ENCODE measurements around the gene CEP164. TPM values are rescaled to one million over a fixed set of nuclear protein-coding genes. Genes with fewer than 3 reads are reported as not detected.

The CEP164 gene
- total RNA-seq, 2 experiments from 2014 or later = 41.4 to 45.6 TPM

DNA sequence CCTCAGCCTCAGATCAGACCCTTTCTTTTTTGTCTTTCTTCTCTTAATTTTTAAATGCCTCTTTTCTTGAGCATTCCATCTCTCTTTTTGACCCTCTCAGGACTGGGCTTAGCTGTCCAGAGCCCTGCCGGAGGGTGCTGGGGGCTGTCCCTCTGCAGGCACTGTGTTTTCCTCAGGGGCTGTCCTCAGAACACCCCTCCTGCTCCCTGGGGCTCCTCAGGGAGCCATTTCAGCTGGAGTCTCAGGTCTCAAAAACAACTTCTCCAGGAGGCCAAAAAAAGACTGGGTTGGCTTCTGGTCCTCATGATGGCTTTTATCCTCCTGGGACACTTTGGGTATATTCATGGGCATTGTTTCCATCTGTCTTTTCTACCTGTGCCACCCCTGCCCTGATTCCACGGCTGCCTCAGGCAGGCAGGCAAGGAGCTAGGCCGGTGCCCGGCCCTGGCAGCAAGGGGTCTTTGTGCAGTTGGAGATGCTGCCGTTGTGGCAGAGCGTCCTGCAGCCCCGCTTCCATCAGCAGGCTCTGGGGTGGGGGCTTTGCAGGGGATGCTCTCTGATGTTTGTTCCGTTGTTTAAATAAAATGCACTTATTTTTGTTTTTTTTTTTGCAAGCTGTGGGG, 85.1 kb downstream of the CEP164 start:
- Mint-ChIP-seq H3K27me3 (no peaks in the 10 kb centered on the region), H3K4me1 (no peaks in the 10 kb centered on the region), H3K4me3 (no peak overlapping the region), H3K27ac (no peak overlapping the region), H3K36me3 (ENCODE audit: low read depth) (peaks cover 15% of the 10 kb centered on the region), H3K9me3 (no peaks in the 10 kb centered on the region)
- POLR2A ChIA-PET = no interaction called here
- DNase-seq = no peak
- CTCF ChIA-PET = interaction anchor here (0.8 to 5.5 kb wide), 2 partner anchors 13 to 14 kb away, joined by 3 to 29 read pairs; no protein-coding TSS in a partner anchor

- H3K36me3 Mint-ChIP-seq (ENCODE audit: low read depth) = peaks cover 8% of the 10 kb centered on the region
- no peaks in the 10 kb centered on the region for H3K4me1 Mint-ChIP-seq
- DNase-seq = no peak
- no peaks in the 10 kb centered on the region for H3K27me3 Mint-ChIP-seq
- ChIA-PET CTCF (interaction anchor here (5.5 kb wide), 1 partner anchor 12 kb away, joined by 29 read pairs; no protein-coding TSS in a partner anchor), POLR2A (no interaction called here)
- H3K4me3 Mint-ChIP-seq = no peak overlapping the region
- H3K9me3 Mint-ChIP-seq = no peaks in the 10 kb centered on the region
- no peak overlapping the region for H3K27ac Mint-ChIP-seq
Observed at GRCh38 chr11:117413616-117414015, 86.0 kb downstream of the CEP164 start.

- ChIA-PET CTCF (interaction anchor here (5.5 kb wide), 1 partner anchor 11 kb away, joined by 29 read pairs; no protein-coding TSS in a partner anchor), POLR2A (no interaction called here)
- H3K4me3 Mint-ChIP-seq = no peak overlapping the region
- H3K4me1 Mint-ChIP-seq = no peaks in the 10 kb centered on the region
- peaks cover 2% of the 10 kb centered on the region for H3K36me3 Mint-ChIP-seq (ENCODE audit: low read depth)
- H3K27me3 Mint-ChIP-seq = no peaks in the 10 kb centered on the region
- no peak overlapping the region for H3K27ac Mint-ChIP-seq
- DNase-seq = no peak
- H3K9me3 Mint-ChIP-seq = no peaks in the 10 kb centered on the region
Observed at GRCh38 chr11:117414724-117415123, 87.1 kb downstream of the CEP164 start.

DNA sequence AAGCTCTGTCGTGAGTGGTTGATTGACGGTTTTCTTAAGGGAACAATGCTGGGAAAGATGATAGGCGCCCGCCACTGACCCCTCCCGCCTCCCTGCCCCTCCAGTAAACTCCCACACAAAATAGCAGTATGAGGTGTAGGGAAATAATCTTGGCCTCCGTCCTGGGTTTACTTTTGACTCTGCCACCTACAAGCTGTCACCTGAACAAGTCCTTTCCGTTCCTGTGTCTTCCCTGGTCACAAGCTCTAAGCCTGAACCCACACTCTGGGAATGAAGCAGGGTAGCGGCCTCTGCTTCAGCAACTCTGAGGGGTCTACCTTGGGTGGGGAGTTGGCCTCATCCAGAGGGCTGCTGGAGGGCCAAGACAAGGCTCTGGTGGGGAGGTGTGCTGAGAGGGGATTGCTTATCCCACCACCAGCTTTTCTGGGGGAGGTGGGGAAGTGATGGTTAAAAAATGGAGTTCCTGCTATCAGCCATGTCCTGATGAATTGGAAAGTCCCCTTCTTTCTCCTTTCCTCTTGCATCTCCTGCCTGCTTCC, 87.8 kb downstream of the CEP164 start:
- Mint-ChIP-seq H3K4me1 (no peaks in the 10 kb centered on the region), H3K9me3 (no peaks in the 10 kb centered on the region), H3K27ac (no peak overlapping the region), H3K4me3 (no peak overlapping the region), H3K27me3 (no peaks in the 10 kb centered on the region), H3K36me3 (ENCODE audit: low read depth) (peaks cover 2% of the 10 kb centered on the region)
- POLR2A ChIA-PET = interaction anchor here (1.2 to 1.5 kb wide), 2 partner anchors 11 to 13 kb away, joined by 3 read pairs; no protein-coding TSS in a partner anchor
- no peak for DNase-seq
- CTCF ChIA-PET = interaction anchor here (5.5 kb wide), 1 partner anchor 11 kb away, joined by 29 read pairs; no protein-coding TSS in a partner anchor

DNA sequence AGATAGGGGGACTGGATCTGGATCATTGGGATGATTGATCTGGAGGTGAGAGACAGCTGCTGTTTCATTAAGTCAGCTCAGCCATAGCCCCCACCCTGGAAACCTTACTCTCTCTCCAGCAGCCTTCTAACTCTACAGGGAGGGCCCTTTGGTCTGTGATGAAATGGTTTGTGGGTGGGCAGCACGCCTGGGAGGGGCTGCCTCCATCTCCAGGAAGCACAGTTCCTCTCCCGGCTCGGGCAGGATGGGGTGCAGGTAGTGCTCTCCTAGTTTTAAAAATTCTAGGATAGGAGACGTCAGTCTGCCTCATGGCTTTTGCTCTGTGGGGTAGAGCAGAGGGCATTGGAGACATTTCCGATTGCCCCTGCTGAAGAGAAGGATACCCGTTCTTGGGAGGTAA, 89.7 kb downstream of the CEP164 start:
- no peak overlapping the region for H3K27ac Mint-ChIP-seq

DNA sequence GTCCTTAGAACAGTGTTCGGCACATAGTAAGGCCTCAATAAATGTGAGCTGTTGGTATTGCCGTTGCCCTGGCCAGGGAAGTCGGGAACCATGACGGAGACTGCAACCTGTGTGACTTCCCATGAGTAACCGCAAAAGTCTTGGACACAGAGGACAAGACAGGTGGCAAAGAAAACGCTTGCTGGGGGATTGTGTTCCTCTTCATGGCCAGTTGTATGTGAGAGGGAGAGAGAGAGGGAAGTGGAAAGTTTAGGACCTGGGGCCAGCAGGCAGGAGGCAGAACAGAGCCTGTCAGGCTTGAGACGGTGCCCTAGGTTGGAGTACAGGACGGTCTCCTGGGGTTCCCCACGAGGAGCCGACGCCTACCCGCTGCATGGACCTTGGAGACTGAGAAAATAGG, 90.2 kb downstream of the CEP164 start:
- Mint-ChIP-seq H3K4me3 (no peak overlapping the region), H3K4me1 (no peaks in the 10 kb centered on the region), H3K27me3 (peaks cover 2% of the 10 kb centered on the region), H3K9me3 (no peaks in the 10 kb centered on the region), H3K36me3 (ENCODE audit: low read depth) (peaks cover 2% of the 10 kb centered on the region), H3K27ac (no peak overlapping the region)
- ChIA-PET CTCF (interaction anchor here (5.5 kb wide), 1 partner anchor 8 kb away, joined by 29 read pairs; no protein-coding TSS in a partner anchor), POLR2A (no interaction called here)
- DNase-seq = no peak

More for the DNA sequence above, 89.7 kb downstream of the CEP164 start:
- H3K36me3 Mint-ChIP-seq (ENCODE audit: low read depth) = peaks cover 2% of the 10 kb centered on the region
- H3K4me3 Mint-ChIP-seq = no peak overlapping the region
- peaks cover 2% of the 10 kb centered on the region for H3K27me3 Mint-ChIP-seq
- H3K4me1 Mint-ChIP-seq = no peaks in the 10 kb centered on the region
- no peaks in the 10 kb centered on the region for H3K9me3 Mint-ChIP-seq
- POLR2A ChIA-PET = no interaction called here
- DNase-seq = no peak
- CTCF ChIA-PET = interaction anchor here (5.5 kb wide), 1 partner anchor 9 kb away, joined by 29 read pairs; no protein-coding TSS in a partner anchor

GRCh38 chr11:117418737-117419481, 91.3 kb downstream of the CEP164 start:
- no peak overlapping the region for H3K27ac Mint-ChIP-seq
- DNase-seq = no peak
- POLR2A ChIA-PET = no interaction called here
- CTCF ChIA-PET = no interaction called here
- peaks cover 8% of the 10 kb centered on the region for H3K27me3 Mint-ChIP-seq
- H3K4me3 Mint-ChIP-seq = no peak overlapping the region
- no peaks in the 10 kb centered on the region for H3K36me3 Mint-ChIP-seq (ENCODE audit: low read depth)
- H3K9me3 Mint-ChIP-seq = no peaks in the 10 kb centered on the region
- no peaks in the 10 kb centered on the region for H3K4me1 Mint-ChIP-seq

DNA sequence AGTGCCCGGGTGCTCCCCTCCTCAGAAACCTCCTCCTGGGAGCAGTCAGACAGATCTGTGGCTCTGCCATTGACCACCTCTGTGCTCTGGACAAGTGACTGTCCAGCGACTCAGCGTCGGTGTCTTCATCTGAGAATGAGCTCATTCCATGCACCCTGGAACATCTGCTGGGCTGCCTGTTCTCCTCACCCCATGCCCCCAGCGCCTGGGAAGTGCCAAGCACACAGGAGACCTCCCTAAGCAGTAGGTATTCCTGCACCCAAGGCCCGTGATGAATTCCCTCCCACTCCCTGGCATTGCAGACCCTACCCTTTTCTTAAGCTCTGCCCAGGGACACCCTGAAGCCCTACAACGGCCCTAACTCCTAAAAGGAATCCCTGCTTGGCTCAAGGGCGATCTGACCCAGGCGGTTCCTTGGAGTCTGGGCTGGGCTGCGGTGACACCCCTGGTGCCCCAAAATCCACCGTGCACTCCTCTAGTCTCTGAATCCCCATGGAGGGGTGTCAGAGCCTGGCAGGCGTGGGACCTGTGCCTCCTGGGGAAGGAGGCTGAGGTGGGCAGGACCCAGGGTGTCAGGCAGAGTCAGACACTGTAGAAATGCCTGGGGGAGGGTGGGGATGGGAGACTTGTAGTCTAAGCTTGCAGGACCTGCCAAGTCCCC, 92.0 kb downstream of the CEP164 start:
- ChIA-PET POLR2A (no interaction called here), CTCF (no interaction called here)
- no peak overlapping the region for H3K4me3 Mint-ChIP-seq
- DNase-seq = no peak
- H3K4me1 Mint-ChIP-seq = no peaks in the 10 kb centered on the region
- H3K27ac Mint-ChIP-seq = no peak overlapping the region
- H3K27me3 Mint-ChIP-seq = peaks cover 9% of the 10 kb centered on the region
- H3K9me3 Mint-ChIP-seq = no peaks in the 10 kb centered on the region
- H3K36me3 Mint-ChIP-seq (ENCODE audit: low read depth) = no peaks in the 10 kb centered on the region

- Mint-ChIP-seq H3K4me3 (no peak overlapping the region), H3K36me3 (ENCODE audit: low read depth) (no peaks in the 10 kb centered on the region), H3K9me3 (no peaks in the 10 kb centered on the region), H3K4me1 (no peaks in the 10 kb centered on the region), H3K27me3 (peaks cover 9% of the 10 kb centered on the region), H3K27ac (no peak overlapping the region)
- CTCF ChIA-PET = no interaction called here
- DNase-seq = no peak
- POLR2A ChIA-PET = no interaction called here
Observed at GRCh38 chr11:117420143-117420485, 92.5 kb downstream of the CEP164 start.

DNA sequence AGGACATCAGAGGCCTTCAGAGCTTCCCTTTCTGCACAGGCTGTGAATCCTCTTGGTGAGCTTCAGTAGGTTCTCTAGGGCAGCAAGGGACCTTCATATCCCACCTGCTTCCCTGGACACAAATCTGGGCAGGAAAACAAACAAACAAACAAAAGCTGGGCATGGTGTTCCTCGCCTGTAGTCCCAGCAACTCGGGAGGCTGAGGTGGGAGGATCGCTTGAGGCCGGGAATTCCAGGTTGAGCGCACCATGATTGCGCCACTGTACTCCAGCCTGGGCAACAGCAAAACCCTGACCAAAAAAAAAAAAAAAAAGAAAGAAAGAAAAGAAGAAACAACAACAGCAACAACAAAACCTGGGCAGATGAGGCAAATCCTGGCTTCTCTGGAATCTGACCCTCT, 92.9 kb downstream of the CEP164 start:
- Mint-ChIP-seq H3K27me3 (peaks cover 9% of the 10 kb centered on the region), H3K36me3 (ENCODE audit: low read depth) (no peaks in the 10 kb centered on the region)
- POLR2A ChIA-PET = no interaction called here

GRCh38 chr11:117421041-117421440, 93.4 kb downstream of the CEP164 start:
- no peak overlapping the region for H3K27ac Mint-ChIP-seq
- no peak overlapping the region for H3K4me3 Mint-ChIP-seq
- no peak for DNase-seq
- peaks cover 9% of the 10 kb centered on the region for H3K27me3 Mint-ChIP-seq
- no peaks in the 10 kb centered on the region for H3K36me3 Mint-ChIP-seq (ENCODE audit: low read depth)
- ChIA-PET CTCF (interaction anchor here (0.6 kb wide), 1 partner anchor 225 kb away, joined by 3 read pairs; no protein-coding TSS in a partner anchor), POLR2A (no interaction called here)
- no peaks in the 10 kb centered on the region for H3K4me1 Mint-ChIP-seq
- no peaks in the 10 kb centered on the region for H3K9me3 Mint-ChIP-seq

More for the DNA sequence above, 92.9 kb downstream of the CEP164 start:
- no peak overlapping the region for H3K4me3 Mint-ChIP-seq
- no peaks in the 10 kb centered on the region for H3K4me1 Mint-ChIP-seq
- DNase-seq = no peak
- no peaks in the 10 kb centered on the region for H3K9me3 Mint-ChIP-seq
- CTCF ChIA-PET = interaction anchor here (0.6 kb wide), 1 partner anchor 226 kb away, joined by 3 read pairs; no protein-coding TSS in a partner anchor
- no peak overlapping the region for H3K27ac Mint-ChIP-seq

DNA sequence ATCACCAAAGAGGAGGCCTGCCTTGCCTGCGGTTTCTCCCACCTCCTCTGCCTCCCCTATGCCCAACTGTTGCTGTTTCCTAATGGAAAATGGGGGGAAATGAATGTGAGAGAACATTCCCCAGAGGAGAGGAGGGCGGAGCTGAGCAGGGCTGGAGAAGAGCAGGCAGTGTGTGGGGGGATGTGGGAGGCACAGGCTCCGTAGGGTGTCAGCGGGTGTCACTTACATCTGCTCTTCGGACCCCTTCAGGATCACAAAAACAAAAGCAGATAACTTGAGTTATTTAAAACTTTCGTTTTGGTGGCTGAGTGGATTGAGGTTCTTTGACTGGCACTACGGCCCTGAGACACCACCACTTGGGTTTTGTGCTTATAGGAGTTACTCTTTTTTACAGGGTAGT, 93.8 kb downstream of the CEP164 start:
- no peak for DNase-seq
- Mint-ChIP-seq H3K4me3 (no peak overlapping the region), H3K9me3 (no peaks in the 10 kb centered on the region), H3K4me1 (no peaks in the 10 kb centered on the region), H3K27me3 (peaks cover 9% of the 10 kb centered on the region), H3K36me3 (ENCODE audit: low read depth) (no peaks in the 10 kb centered on the region), H3K27ac (no peak overlapping the region)
- POLR2A ChIA-PET = no interaction called here
- CTCF ChIA-PET = no interaction called here

GRCh38 chr11:117423046-117423575, 95.5 kb downstream of the CEP164 start:
- Mint-ChIP-seq H3K27me3 (peaks cover 9% of the 10 kb centered on the region), H3K27ac (no peak overlapping the region), H3K4me3 (no peak overlapping the region), H3K9me3 (no peaks in the 10 kb centered on the region), H3K36me3 (ENCODE audit: low read depth) (no peaks in the 10 kb centered on the region), H3K4me1 (no peaks in the 10 kb centered on the region)
- CTCF ChIA-PET = interaction anchor here (0.6 to 1.2 kb wide), 2 partner anchors 30 to 630 kb away, joined by 3 read pairs; no protein-coding TSS in a partner anchor
- DNase-seq = no peak
- POLR2A ChIA-PET = no interaction called here

Measured in activated CD4-positive, alpha-beta memory T cell treated with anti-CD3 and anti-CD28 coated beads, Interleukin-2, amount 10 ng/mL, durations not matched to agents 7 days and 5 days (primary cell).